CD14-positive monocyte (primary cell): ENCODE data around the gene TLK2. TPM values are rescaled to one million over a fixed set of nuclear protein-coding genes. Genes with fewer than 3 reads are reported as not detected.
"Not testable (repeated sequence)": the region's sequence is repeated elsewhere in the genome, so short reads cannot be mapped to it uniquely, and the experiment has no call there.

Experiments
- DNase-seq, 3 donors: peaks; one replicate each; pipeline ENCODE4 v3.0.0-alpha.2; 2011 to 2022
- H2AFZ ChIP-seq: 2 replicates; pipeline ENCODE4 v1.6.0; 2012; ENCODE audit warnings: mild to moderate bottlenecking, low read depth, low read length, inconsistent platforms; ENCODE audit not compliant: insufficient read depth, poor library complexity, severe bottlenecking
- H3K27ac ChIP-seq, 2 donors: 1 replicate in 1 of 2; 2 replicates in 1 of 2; pipeline ENCODE4 v1.5.1; 2012 to 2013; ENCODE audit warnings: low read length in 2 of 2, control low read depth in 1 of 2, inconsistent platforms in 1 of 2, low read depth in 1 of 2, mild to moderate bottlenecking in 1 of 2
- H3K27me3 ChIP-seq, 2 donors: one replicate each; pipeline versions ENCODE4 v1.6.0 to v1.6.1; 2011 to 2013; ENCODE audit warnings: low read length in 2 of 2; ENCODE audit not compliant: control insufficient read depth in 2 of 2, insufficient read depth in 2 of 2
- H3K36me3 ChIP-seq, 2 donors: replicated peaks in 1 of 2; 1 replicate in 1 of 2; 2 replicates in 1 of 2; pipeline versions ENCODE4 v1.5.1 to v1.6.1; 2012 to 2013; ENCODE audit warnings: low read length in 2 of 2, control low read depth in 1 of 2, inconsistent platforms in 1 of 2, mild to moderate bottlenecking in 1 of 2; ENCODE audit not compliant: insufficient read depth in 2 of 2, control insufficient read depth in 1 of 2
- H3K4me1 ChIP-seq, 2 donors: 1 replicate in 1 of 2; 2 replicates in 1 of 2; pipeline versions ENCODE4 v1.5.1 to v1.6.1; 2012 to 2013; ENCODE audit warnings: low read length in 2 of 2, control low read depth in 1 of 2, inconsistent platforms in 1 of 2, mild to moderate bottlenecking in 1 of 2, moderate library complexity in 1 of 2; ENCODE audit not compliant: insufficient read depth in 2 of 2, control insufficient read depth in 1 of 2
- H3K4me2 ChIP-seq: replicated peaks from 2 replicates; pipeline ENCODE3; 2012; ENCODE audit warnings: low read length, moderate library complexity, mild to moderate bottlenecking; ENCODE audit not compliant: poor library complexity, severe bottlenecking; ENCODE audit errors: extremely low read depth
- H3K4me3 ChIP-seq, 3 experiments: fragments of 200-600 bp in 1 of 3; sonication (generic) in 1 of 3; replicated peaks in 1 of 3; 1 replicate in 2 of 3; 2 replicates in 1 of 3; pipeline ENCODE4 v1.5.1; 2011 to 2013; ENCODE audit warnings: low read length in 3 of 3, mild to moderate bottlenecking in 3 of 3, control low read depth in 2 of 3, low read depth in 2 of 3, inconsistent platforms in 1 of 3, moderate library complexity in 1 of 3
- H3K79me2 ChIP-seq: 2 replicates; pipeline ENCODE4 v1.6.0; 2012; ENCODE audit warnings: mild to moderate bottlenecking, control low read depth, inconsistent platforms, low read length, moderate library complexity; ENCODE audit not compliant: insufficient read depth
- H3K9ac ChIP-seq: 2 replicates; pipeline ENCODE4 v1.6.0; 2017; ENCODE audit warnings: low read length, mild to moderate bottlenecking; ENCODE audit not compliant: insufficient read depth, poor library complexity, severe bottlenecking
- H3K9me3 ChIP-seq, 2 donors: replicated peaks in 1 of 2; 1 replicate in 1 of 2; 2 replicates in 1 of 2; pipeline versions ENCODE4 v1.5.1 to v1.6.1; 2012 to 2013; ENCODE audit warnings: low read length in 2 of 2, control low read depth in 1 of 2; ENCODE audit not compliant: control insufficient read depth in 1 of 2, insufficient read depth in 1 of 2
- H4K20me1 ChIP-seq: 2 replicates; pipeline ENCODE4 v1.6.0; 2012; ENCODE audit warnings: mild to moderate bottlenecking, low read length, control low read depth, moderate library complexity; ENCODE audit not compliant: insufficient read depth
- H3K27ac Mint-ChIP-seq, 7 donors: one replicate each; pipeline ENCODE4 v1.8.0; 2020; ENCODE audit warnings: mild to moderate bottlenecking in 7 of 7, mixed read lengths in 7 of 7, moderate library complexity in 6 of 7, inconsistent platforms in 2 of 7
- H3K27me3 Mint-ChIP-seq, 3 donors: one replicate each; pipeline ENCODE4 v1.8.0; 2021 to 2022; ENCODE audit warnings: low read depth in 3 of 3, mild to moderate bottlenecking in 3 of 3, mixed read lengths in 3 of 3, moderate library complexity in 3 of 3, inconsistent platforms in 1 of 3
- H3K36me3 Mint-ChIP-seq, 2 donors: one replicate each; pipeline ENCODE4 v1.8.0; 2020; ENCODE audit warnings: mixed read lengths in 2 of 2, inconsistent platforms in 1 of 2, mild to moderate bottlenecking in 1 of 2
- H3K4me1 Mint-ChIP-seq: one replicate; pipeline ENCODE4 v1.8.0; 2020; ENCODE audit warnings: mild to moderate bottlenecking, mixed read lengths
- H3K4me3 Mint-ChIP-seq, 2 donors: one replicate each; pipeline ENCODE4 v1.8.0; 2020; ENCODE audit warnings: mild to moderate bottlenecking in 2 of 2, mixed read lengths in 2 of 2, moderate library complexity in 1 of 2
- H3K9me3 Mint-ChIP-seq, 7 donors: one replicate each; pipeline ENCODE4 v1.8.0; 2020 to 2022; ENCODE audit warnings: mixed read lengths in 7 of 7, mild to moderate bottlenecking in 6 of 7, moderate library complexity in 6 of 7, inconsistent platforms in 2 of 7
- CTCF ChIP-seq: fragments of 200-600 bp; IDR thresholded peaks from one replicate; pipeline ENCODE4 v1.8.0; 2022; ENCODE audit warnings: antibody characterized with exemption, mild to moderate bottlenecking
- WGBS: methylation state at CpG from one replicate; pipeline ENCODE4 v1.1.5; 2013; ENCODE audit warnings: missing lambda C conversion rate; ENCODE audit not compliant: insufficient coverage; 5-methylcytosine and 5-hydroxymethylcytosine counted together
- intact Hi-C, 2 donors: fragments of 100-400 bp; cut with micrococcal nuclease; formaldehyde crosslinking; loops; one replicate each; pipeline versions ENCODE4 v1.15.0 to v1.15.1; 2023
- polyA plus RNA-seq, 3 donors: library from polyadenylated mRNA; depleted of rRNA in 1 of 3; unstranded in 2 of 3; stranded (reverse) in 1 of 3; fragments of 300-500 nt in 2 of 3; fragments of >200 nt in 1 of 3; fragmentation: Illumina TruSeq in 2 of 3; gene quantifications; 1 replicate in 2 of 3; 2 replicates in 1 of 3; pipeline ENCODE4 v1.2.3, GENCODE V29; 2012 to 2021

The TLK2 gene
- polyA plus RNA-seq, 3 donors = 4.0 to 28.2 (median 4.3) TPM

DNA sequence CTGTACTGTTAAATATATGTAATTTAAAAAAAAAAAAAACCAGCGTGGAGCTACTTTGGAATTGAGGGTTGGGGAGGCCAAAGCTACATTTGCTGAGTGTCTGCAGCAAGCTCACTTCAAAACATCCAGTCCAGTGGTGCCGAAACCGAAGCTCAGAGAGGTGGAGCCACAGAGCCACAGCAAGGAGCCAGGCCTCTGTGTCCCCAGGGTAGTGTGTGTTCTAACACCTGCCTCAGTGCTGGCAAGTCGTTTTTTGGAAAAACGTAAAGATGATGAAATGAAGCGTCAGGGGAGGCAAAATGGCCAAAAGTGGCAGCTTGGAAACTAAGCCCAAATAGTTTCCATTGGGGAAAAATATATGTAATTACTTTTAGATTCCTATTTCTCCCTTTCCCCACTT, 112.7 kb downstream of the TLK2 start:
- Mint-ChIP-seq H3K4me3 (no peak overlapping the region), H3K9me3 (peaks cover 2 to 12% (median 6%) of the 10 kb centered on the region in 7 donors), H3K27me3 (no peaks in the 10 kb centered on the region), H3K36me3 (peaks cover 51 to 86% of the 10 kb centered on the region in 2 donors), H3K27ac (peak overlapping the region in 5 of 7 donors; percentile 30 to 82 (median 72)), H3K4me1 (no peaks in the 10 kb centered on the region)
- Histone ChIP-seq H3K36me3 (peaks cover 72 to 91% of the 10 kb centered on the region in 2 donors), H3K27me3 (no peaks in the 10 kb centered on the region), H4K20me1 (no peaks in the 10 kb centered on the region), H3K27ac (no peak overlapping the region), H3K4me3 (no peak overlapping the region), H2AFZ (no peak overlapping the region), H3K4me1 (no peaks in the 10 kb centered on the region), H3K9me3 (peaks cover 14 to 17% of the 10 kb centered on the region in 2 donors), H3K4me2 (no peak overlapping the region), H3K79me2 (no peaks in the 10 kb centered on the region), H3K9ac (no peak overlapping the region)
- no peak for DNase-seq
- WGBS = 90% methylated on average over 2 of the region's 6 CpGs
- intact Hi-C loops = no loop called here
- no peak for TF ChIP-seq CTCF

- H3K27me3 ChIP-seq, H2AFZ ChIP-seq, H3K4me3 Mint-ChIP-seq, H3K9ac ChIP-seq, H3K27me3 Mint-ChIP-seq, H3K4me1 ChIP-seq, DNase-seq, H3K4me2 ChIP-seq, H3K4me3 ChIP-seq, H3K79me2 ChIP-seq, H4K20me1 ChIP-seq, H3K27ac ChIP-seq, H3K4me1 Mint-ChIP-seq, intact Hi-C loops: not testable (repeated sequence)
- Histone ChIP-seq H3K36me3 (peaks cover 73 to 91% of the 10 kb centered on the region in 2 donors), H3K9me3 (peaks cover 14 to 17% of the 10 kb centered on the region in 2 donors)
- no CpG with 5 or more reads among the region's 11 CpGs for WGBS
- Mint-ChIP-seq H3K27ac (peak overlapping the region in 1 of 7 donors; percentile 32), H3K9me3 (peaks cover 2 to 13% (median 6%) of the 10 kb centered on the region in 7 donors), H3K36me3 (peaks cover 53 to 86% of the 10 kb centered on the region in 2 donors)
Observed at GRCh38 chr17:62591822-62592221, 113.2 kb downstream of the TLK2 start.
